Rectal smooth muscle tissue (tissue), 1 donor: ENCODE data around the gene USP13.

Source experiments
- H3K27ac ChIP-seq: one replicate; pipeline ENCODE4 v1.7.0; 2013; ENCODE audit warnings: low read depth, low read length, inconsistent platforms
- H3K27me3 ChIP-seq: one replicate; pipeline ENCODE4 v1.7.0; 2013; ENCODE audit warnings: low read length; ENCODE audit not compliant: control insufficient read depth, insufficient read depth
- H3K36me3 ChIP-seq: one replicate; pipeline ENCODE4 v1.7.0; 2013; ENCODE audit warnings: low read length; ENCODE audit not compliant: control insufficient read depth, insufficient read depth
- H3K4me1 ChIP-seq: one replicate; pipeline ENCODE4 v1.7.0; 2013; ENCODE audit warnings: low read length; ENCODE audit not compliant: control insufficient read depth, insufficient read depth
- H3K4me3 ChIP-seq: one replicate; pipeline ENCODE4 v1.7.0; 2013; ENCODE audit warnings: low read length
- H3K9ac ChIP-seq: one replicate; pipeline ENCODE4 v1.7.0; 2013; ENCODE audit warnings: low read length

The USP13 gene

DNA sequence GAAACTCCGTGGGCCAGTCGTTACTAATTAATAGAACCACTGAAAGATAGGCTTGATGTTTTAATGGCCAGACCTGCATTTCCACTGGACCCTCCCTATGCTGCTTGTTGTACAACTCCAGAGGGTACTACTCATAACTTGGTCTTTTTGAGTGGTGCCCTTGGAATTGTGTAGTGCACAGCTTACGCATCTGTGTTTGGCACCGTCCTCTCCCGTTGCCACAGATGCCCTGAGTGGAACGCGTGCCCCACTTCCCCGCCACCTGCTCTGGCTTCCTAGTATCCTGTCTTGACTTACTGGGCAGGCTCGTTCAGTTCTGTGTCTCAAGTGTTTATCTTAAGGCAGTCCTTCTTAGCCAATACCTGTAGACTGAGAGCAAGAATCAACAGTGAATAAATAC, 78.7 kb downstream of the USP13 start:
- H3K27me3 ChIP-seq = no peaks in the 10 kb centered on the region
- H3K9ac ChIP-seq = no peak overlapping the region
- no peak overlapping the region for H3K4me3 ChIP-seq
- no peaks in the 10 kb centered on the region for H3K4me1 ChIP-seq
- H3K27ac ChIP-seq = no peak overlapping the region
- no peaks in the 10 kb centered on the region for H3K36me3 ChIP-seq

DNA sequence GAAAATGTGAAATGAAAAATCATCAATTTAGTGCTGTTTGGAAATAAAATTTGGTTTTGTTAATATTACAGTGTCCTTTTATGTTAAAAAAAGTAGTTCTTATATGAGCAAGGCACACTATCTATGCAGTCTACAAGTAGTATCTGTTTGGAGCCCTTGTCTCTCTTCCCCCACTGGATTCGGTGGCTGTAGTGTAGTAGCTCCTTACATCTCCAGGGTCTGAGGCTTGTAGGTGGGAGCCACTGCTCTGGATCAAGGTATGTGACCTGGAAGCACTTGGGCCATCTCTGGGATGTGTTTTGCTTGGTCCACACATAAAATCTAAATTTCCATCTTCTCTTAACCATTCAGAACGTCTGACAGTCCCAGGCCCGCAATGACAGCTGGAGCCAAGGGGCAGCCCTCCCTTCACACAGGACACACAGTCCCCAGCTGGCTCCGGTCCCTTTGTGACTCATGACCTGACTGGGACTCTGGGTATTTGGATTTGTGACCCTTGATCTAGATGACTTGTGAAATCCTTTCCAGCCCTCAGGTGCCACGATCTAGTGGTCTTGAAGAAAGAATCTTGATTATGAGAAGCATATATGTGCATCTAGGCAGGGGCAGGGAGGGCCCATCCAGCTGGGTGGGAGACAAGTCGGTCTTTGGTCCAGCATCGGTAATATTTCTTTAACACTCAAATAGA, 80.0 kb downstream of the USP13 start:
- H3K4me3 ChIP-seq = no peak overlapping the region
- no peaks in the 10 kb centered on the region for H3K36me3 ChIP-seq
- no peak overlapping the region for H3K27ac ChIP-seq
- no peaks in the 10 kb centered on the region for H3K4me1 ChIP-seq
- no peaks in the 10 kb centered on the region for H3K27me3 ChIP-seq
- no peak overlapping the region for H3K9ac ChIP-seq

DNA sequence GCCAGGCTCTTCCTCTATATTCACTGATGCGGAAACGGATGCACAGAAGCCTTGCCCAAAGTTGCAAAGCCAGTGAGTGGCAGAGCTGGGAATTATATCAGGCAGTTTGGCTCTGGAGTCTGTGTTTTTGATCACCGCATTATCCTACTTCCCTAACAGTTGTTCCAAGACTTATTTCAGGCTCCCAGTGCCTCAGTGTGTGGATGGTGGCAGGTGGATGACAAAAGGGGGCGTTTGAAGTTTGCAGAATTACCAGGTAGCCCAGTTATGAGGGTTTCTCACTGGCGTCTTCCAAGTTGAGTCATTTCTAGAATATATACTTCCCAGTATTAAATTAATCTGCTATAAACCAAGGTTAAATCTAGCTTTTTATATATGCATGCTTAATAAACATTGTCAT, 81.0 kb downstream of the USP13 start:
- Histone ChIP-seq H3K9ac (no peak overlapping the region), H3K27ac (no peak overlapping the region), H3K36me3 (no peaks in the 10 kb centered on the region), H3K4me3 (no peak overlapping the region), H3K4me1 (no peaks in the 10 kb centered on the region), H3K27me3 (no peaks in the 10 kb centered on the region)

DNA sequence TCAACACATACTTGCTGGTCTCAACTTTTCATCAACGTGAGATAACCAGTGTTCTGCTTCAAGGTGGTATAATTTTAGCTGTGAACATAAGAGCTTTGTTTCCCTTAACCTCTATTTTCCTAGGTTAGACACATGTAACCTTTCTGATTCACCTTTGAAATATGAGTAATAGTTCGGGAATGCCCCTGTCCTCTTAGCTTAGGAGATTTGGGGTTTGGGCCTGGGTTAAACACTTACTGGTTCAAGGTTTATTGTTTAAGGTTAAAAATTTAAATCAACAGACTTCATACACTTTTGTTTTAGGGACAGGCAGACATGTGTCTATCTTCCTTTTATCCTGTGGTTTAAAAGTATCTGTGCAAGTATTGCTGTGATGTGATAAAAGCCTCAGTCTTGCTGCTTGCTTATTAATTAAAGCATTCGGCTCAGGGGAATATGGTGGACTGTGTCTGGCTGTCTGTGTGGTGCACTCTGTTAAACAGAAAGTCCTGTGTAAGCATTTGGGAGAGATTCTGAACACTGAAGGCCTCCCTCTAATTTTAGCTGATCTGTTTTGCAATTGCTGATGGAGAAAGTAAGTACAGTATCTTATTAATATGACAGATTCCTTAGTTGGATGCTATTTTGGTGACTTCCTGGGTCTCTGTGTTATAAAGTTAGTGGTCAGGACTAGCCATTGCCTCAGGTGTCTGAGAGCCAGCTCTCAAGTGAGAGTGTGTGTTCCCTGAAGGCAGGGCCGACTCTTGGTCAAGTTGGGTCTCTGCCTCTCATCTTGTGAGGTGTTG, 81.8 kb downstream of the USP13 start:
- no peaks in the 10 kb centered on the region for H3K4me1 ChIP-seq

DNA sequence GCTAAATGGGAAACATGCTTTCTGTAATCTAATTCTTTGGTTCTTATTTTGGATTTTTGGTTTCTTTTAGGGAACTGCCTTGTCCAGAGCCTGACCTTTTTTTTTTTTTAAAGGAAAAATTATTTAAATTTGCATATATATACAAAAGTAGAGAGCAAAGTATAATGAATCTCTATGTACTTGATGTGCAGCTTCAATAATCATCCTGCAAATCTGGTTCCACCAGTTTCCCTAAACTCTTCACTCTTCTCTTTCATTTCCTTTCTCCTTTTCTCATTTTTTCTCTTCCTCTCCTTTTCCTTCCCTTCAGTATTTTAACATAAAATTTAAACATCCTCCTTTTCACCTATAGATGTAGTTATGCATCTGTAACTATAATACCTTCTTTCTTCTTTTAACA, 82.5 kb downstream of the USP13 start:
- Histone ChIP-seq H3K4me3 (no peak overlapping the region), H3K27ac (no peak overlapping the region), H3K9ac (no peak overlapping the region), H3K4me1 (no peaks in the 10 kb centered on the region), H3K36me3 (peaks cover 2% of the 10 kb centered on the region), H3K27me3 (no peaks in the 10 kb centered on the region)

More for the DNA sequence above, 81.8 kb downstream of the USP13 start:
- H3K27ac ChIP-seq = no peak overlapping the region
- no peak overlapping the region for H3K4me3 ChIP-seq
- H3K9ac ChIP-seq = no peak overlapping the region
- peaks cover 2% of the 10 kb centered on the region for H3K36me3 ChIP-seq
- H3K27me3 ChIP-seq = no peaks in the 10 kb centered on the region

DNA sequence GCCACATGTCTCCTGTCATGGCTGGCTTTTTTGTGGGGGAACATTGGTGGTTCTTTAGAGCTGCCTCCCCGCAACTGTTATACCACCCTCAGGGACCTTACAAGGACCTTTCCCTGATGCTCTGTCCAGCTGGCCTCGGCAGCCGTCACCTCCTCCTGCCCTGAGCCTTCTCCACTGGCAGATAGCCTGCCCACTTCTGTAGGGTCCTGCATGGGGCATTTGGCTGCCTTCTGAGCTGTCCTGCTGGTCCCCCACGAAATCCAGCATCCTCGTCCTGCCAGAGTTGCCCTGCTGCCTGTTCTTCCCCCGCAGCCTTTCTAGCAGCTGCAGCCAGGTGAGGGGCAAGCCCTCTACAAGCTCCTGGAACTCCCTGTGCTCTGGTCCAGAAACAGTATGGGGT, 86.2 kb downstream of the USP13 start:
- no peak overlapping the region for H3K9ac ChIP-seq
- H3K36me3 ChIP-seq = peaks cover 3% of the 10 kb centered on the region
- H3K27ac ChIP-seq = no peak overlapping the region
- H3K27me3 ChIP-seq = no peaks in the 10 kb centered on the region
- no peak overlapping the region for H3K4me3 ChIP-seq
- no peaks in the 10 kb centered on the region for H3K4me1 ChIP-seq

DNA sequence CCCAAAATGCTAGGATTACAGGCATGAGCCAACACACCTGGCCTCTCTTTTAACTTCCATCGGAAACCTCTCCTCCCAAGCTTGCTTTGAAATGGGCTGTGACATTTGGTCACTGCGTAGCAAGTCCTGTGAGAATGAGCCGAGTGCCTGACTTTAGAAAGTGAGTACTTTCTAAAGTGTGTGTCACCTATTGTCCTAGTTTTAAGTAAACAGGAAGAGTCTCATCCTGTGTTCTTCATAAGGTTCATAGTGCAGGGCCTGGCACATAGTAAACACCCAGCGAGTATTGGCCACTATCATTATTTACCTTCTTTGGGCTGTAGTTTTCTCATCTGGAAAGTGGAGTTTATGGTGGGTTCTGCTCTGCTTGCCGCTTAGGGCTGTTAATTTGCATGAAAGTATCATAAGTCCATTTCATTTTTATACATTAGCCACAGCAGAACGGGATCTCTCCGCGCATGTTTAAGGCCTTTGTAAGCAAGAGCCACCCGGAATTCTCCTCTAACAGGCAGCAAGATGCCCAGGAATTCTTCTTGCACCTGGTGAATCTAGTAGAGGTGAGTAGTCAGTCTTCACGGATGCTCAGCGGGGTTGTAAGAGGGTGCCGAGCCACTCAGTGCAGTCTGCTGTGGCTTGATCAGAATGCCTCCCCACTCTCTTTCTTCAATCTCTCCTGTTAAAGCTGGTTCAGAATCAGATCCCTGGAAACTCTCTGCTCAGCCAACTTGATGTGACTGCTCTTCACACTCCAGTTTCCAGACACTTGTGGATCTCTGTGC, 87.2 kb downstream of the USP13 start:
- H3K9ac ChIP-seq = no peak overlapping the region
- H3K27ac ChIP-seq = no peak overlapping the region
- no peaks in the 10 kb centered on the region for H3K4me1 ChIP-seq
- H3K27me3 ChIP-seq = no peaks in the 10 kb centered on the region
- peaks cover 4% of the 10 kb centered on the region for H3K36me3 ChIP-seq
- no peak overlapping the region for H3K4me3 ChIP-seq

DNA sequence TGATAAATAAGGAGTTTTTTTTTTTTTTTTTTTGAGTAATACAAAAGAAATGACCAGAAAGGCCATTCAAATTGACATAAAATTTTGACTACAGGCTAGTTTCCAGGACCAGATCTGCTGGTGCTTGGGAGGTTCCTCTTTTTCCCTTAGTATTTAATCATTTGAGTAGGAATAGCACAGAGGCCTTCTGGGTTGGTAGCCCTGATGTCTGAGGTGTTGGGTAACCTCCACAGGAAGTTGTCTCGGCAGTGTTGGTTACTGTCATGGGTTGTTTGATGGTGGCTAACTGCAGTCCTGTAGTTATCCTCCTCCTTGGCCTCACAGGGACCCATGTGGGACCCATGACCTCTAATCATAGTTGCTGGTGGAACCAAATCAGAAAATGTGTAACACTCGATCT, 91.1 kb downstream of the USP13 start:
- Histone ChIP-seq H3K36me3 (peaks cover 4% of the 10 kb centered on the region), H3K27me3 (no peaks in the 10 kb centered on the region), H3K9ac (no peak overlapping the region), H3K4me3 (no peak overlapping the region), H3K27ac (no peak overlapping the region), H3K4me1 (no peaks in the 10 kb centered on the region)

DNA sequence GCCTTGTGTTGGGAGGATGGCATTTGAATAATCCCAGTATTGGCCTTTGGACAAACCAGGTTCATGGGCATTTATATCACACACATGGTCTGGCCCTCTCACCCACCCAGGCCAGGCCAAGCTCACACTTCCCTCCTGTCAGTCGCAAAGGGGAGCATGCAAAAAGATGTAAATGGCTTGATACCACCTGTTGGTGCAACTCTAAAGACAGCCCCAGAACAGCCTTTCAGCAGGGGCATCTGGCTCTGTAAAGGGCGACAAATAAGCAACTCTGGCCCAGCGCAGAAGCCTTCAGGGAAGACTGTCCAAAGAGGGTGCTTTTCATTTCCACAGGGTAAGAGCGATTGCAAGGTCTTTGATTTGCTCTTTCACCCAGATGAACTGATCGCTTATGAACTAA, 91.8 kb downstream of the USP13 start:
- H3K27me3 ChIP-seq = no peaks in the 10 kb centered on the region
- H3K4me3 ChIP-seq = no peak overlapping the region
- H3K9ac ChIP-seq = no peak overlapping the region
- peaks cover 2% of the 10 kb centered on the region for H3K36me3 ChIP-seq
- H3K27ac ChIP-seq = no peak overlapping the region
- H3K4me1 ChIP-seq = no peaks in the 10 kb centered on the region

DNA sequence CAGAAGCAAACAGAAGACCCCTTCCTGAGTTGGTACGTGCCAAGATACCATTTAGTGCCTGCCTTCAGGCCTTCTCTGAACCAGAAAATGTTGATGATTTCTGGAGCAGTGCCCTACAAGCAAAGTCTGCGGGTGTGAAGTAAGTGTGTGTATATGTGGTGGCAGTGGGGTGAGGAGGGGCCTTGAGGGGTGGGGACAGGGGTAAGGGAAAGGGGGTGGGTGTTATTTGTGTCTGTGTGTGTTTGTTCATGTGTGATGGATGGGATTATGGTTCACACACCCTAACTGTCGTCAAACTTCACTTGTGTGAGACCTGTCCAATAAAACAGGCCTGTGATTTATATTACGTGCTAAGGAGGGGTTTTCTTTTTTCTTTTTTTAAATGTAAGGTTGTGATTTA, 92.2 kb downstream of the USP13 start:
- H3K27me3 ChIP-seq = no peaks in the 10 kb centered on the region
- no peaks in the 10 kb centered on the region for H3K4me1 ChIP-seq
- H3K36me3 ChIP-seq = peaks cover 2% of the 10 kb centered on the region
- no peak overlapping the region for H3K9ac ChIP-seq
- no peak overlapping the region for H3K4me3 ChIP-seq
- H3K27ac ChIP-seq = no peak overlapping the region

DNA sequence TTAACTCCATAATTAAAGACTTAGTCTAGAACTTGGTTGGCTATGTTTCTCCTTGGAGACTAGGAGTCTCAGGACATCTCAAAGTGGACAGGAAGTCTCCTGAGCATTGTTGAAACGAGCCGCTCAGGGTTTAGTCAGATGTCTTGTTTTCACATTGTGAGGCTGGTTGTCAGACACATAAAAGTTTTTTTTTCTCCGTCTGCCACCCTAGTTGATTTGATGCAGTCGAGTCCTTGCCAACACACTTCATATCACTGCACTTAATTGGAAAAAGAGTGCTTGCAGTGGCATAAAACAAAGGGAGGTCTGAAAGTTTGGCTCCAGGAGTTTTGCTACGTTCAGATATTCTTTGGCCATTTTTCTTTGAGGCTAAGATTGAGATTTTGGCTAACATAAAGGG, 92.9 kb downstream of the USP13 start:
- Histone ChIP-seq H3K9ac (no peak overlapping the region), H3K27me3 (no peaks in the 10 kb centered on the region), H3K4me3 (no peak overlapping the region), H3K36me3 (peaks cover 2% of the 10 kb centered on the region), H3K4me1 (no peaks in the 10 kb centered on the region), H3K27ac (no peak overlapping the region)

DNA sequence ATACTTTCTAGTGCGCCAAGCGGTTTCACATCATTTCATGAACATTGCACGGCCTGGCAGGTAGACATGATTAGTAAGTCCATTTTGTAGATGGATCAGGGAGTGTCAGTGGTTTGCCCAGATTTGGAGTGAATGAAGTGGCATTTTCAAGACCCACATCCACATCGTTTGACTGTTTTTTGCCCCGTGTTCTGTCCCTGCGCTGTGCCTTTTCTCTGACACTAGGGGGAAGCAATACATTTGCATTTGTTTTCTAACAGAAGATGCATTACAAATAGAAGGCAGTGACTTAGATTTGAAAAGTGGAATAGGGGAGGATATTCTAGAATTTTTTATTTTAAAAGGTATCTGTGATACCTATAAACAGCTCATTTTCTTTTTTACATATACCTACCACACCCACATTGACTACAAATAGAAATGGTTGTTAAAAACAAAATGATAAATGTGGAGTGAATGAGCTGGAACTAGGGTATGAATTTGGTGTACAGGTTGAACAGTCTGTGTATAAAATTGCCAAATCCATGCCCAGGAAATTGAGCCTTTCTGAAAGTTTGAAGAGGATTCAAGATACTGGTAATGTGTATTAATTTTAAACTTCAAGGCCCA, 98.0 kb downstream of the USP13 start:
- no peaks in the 10 kb centered on the region for H3K27me3 ChIP-seq
- no peaks in the 10 kb centered on the region for H3K36me3 ChIP-seq
- no peak overlapping the region for H3K4me3 ChIP-seq
- H3K4me1 ChIP-seq = no peaks in the 10 kb centered on the region
- no peak overlapping the region for H3K27ac ChIP-seq
- H3K9ac ChIP-seq = no peak overlapping the region
